Psoas muscle (tissue), 8 donors: ENCODE results near the gene MYL5. TPM values are rescaled to one million over a fixed set of nuclear protein-coding genes. Genes with fewer than 3 reads are reported as not detected.

ENCODE experiments used
- ATAC-seq, 4 donors: fragments of 200-7000 bp; cut with Tn5 transposase; one replicate each; pipeline ENCODE4 v1.9.1; 2020; ENCODE audit warnings: moderate library complexity in 3 of 4, mild to moderate bottlenecking in 2 of 4
- DNase-seq, 2 donors: peaks; one replicate each; pipeline ENCODE4 v3.0.0-alpha.2; 2020
- H3K27ac ChIP-seq: fragments of 200-600 bp; one replicate; pipeline ENCODE4 v1.8.0; 2022
- H3K27me3 ChIP-seq, 3 donors: fragments of 200-600 bp in 1 of 3; one replicate each; pipeline versions ENCODE4 v1.6.1 to v1.8.0; 2013 to 2022; ENCODE audit warnings: low read length in 2 of 3, mild to moderate bottlenecking in 2 of 3, moderate library complexity in 1 of 3; ENCODE audit not compliant: insufficient read depth in 3 of 3
- H3K36me3 ChIP-seq, 2 donors: fragments of 200-600 bp in 1 of 2; one replicate each; pipeline versions ENCODE4 v1.6.1 to v1.8.0; 2013 to 2022; ENCODE audit warnings: low read depth in 1 of 2, mild to moderate bottlenecking in 1 of 2, moderate library complexity in 1 of 2; ENCODE audit not compliant: insufficient read depth in 1 of 2
- H3K4me1 ChIP-seq: fragments of 200-600 bp; one replicate; pipeline ENCODE4 v1.8.0; 2022
- H3K4me3 ChIP-seq: fragments of 200-600 bp; one replicate; pipeline ENCODE4 v1.8.0; 2022; ENCODE audit warnings: mild to moderate bottlenecking
- H3K9me3 ChIP-seq: fragments of 200-600 bp; one replicate; pipeline ENCODE4 v1.8.0; 2022
- WGBS, 3 donors: extraction: QIAGEN DNeasy Blood & Tissue Kit; methylation state at CpG; one replicate each; pipeline versions ENCODE4 v1.1.6 to v1.1.7; 2013; 5-methylcytosine and 5-hydroxymethylcytosine counted together
- intact Hi-C, 2 donors: fragments of 100-400 bp; cut with DNase I; formaldehyde crosslinking; loops; one replicate each; pipeline versions ENCODE4 v1.11.0 to v1.14.2; 2022
- polyA plus RNA-seq, 3 donors: library from polyadenylated mRNA; stranded (reverse); fragments of 200-250 nt; gene quantifications; one replicate each; pipeline ENCODE4 v1.2.3, GENCODE V29; 2013
- total RNA-seq, 4 donors: library from RNA; stranded (reverse); fragmentation: NEBNext Ultra II Directional in 2 of 4; extraction: Animal tissue kit (Norgen Biotek cat#: 25700) in 2 of 4; gene quantifications; one replicate each; pipeline versions ENCODE4 v1.2.1 to v1.2.4, GENCODE V29; 2021 to 2023
- TF ChIP-seq, protein P1 (sequence below): fragments of 200-600 bp; IDR thresholded peaks from one replicate; pipeline ENCODE4 v1.8.0; 2022; ENCODE audit warnings: antibody characterized with exemption
- donor health status: healthy with polysubstance abuse.
- donor health status: DM: no; HTN: no; CAD: no; lungs with moderate emphysema.
- donor health status: Bipolar disorder and iron deficiency.
- donor health status: healthy.
- donor health status: DM: yes; HTN: yes; CAD: no.
- donor health status: DM: no; HTN: no; CAD: no.
- donor health status: DM: no; HTN: no; CAD: no.
- donor health status: DM: yes; HTN: yes; CAD: no.

The MYL5 gene
- total and polyA plus RNA-seq, 7 donors = 2.0 to 11.2 (median 5.4) TPM

DNA sequence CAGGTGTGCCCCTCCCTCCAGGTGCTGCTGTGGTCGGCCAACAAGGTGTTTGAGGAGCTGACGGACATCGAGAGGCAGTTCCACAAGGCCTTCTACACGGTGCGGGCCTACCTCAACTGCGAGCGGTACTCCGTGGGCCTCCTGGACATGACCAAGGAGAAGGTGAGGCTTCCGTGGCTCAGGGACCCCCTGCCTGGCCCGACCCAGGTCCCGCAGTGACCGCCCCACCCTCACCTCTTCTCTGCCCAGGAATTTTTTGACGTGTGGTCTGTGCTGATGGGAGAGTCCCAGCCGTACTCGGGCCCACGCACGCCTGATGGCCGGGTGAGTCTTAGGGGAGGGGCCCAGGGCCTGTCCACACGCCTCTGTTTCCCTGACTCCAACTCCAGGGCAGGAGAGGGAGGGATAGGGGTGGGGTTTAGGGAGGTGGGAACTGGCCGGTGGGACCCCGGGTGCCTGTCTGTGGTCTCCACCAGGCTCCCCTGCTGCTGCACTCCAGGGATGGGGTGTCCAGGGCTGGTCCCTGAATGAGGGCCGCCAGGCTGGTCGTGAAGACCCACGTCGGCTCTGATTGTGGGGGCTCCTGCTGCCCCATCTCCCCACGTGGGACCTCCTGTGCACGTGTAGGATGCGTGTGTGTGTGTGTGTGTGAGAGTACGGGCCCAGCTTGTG lies 20.4 kb upstream of the MYL5 start:
- no peaks in the 10 kb centered on the region for H3K36me3 ChIP-seq
- intact Hi-C loops = no loop called here
- H3K27me3 ChIP-seq = peaks cover 0 to 50% (median 14%) of the 10 kb centered on the region in 3 donors
- no peak for ATAC-seq
- no peaks in the 10 kb centered on the region for H3K4me1 ChIP-seq
- H3K27ac ChIP-seq = no peak overlapping the region
- peak in 1 of 2 donors; percentile 35 for DNase-seq
- H3K4me3 ChIP-seq = no peak overlapping the region
- no peaks in the 10 kb centered on the region for H3K9me3 ChIP-seq
- 84 to 87% (median 86%) methylated on average over 28 to 29 of the region's 29 CpGs for WGBS, 3 donors
- TF ChIP-seq, protein P1, sequence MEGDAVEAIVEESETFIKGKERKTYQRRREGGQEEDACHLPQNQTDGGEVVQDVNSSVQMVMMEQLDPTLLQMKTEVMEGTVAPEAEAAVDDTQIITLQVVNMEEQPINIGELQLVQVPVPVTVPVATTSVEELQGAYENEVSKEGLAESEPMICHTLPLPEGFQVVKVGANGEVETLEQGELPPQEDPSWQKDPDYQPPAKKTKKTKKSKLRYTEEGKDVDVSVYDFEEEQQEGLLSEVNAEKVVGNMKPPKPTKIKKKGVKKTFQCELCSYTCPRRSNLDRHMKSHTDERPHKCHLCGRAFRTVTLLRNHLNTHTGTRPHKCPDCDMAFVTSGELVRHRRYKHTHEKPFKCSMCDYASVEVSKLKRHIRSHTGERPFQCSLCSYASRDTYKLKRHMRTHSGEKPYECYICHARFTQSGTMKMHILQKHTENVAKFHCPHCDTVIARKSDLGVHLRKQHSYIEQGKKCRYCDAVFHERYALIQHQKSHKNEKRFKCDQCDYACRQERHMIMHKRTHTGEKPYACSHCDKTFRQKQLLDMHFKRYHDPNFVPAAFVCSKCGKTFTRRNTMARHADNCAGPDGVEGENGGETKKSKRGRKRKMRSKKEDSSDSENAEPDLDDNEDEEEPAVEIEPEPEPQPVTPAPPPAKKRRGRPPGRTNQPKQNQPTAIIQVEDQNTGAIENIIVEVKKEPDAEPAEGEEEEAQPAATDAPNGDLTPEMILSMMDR = no peak

DNA sequence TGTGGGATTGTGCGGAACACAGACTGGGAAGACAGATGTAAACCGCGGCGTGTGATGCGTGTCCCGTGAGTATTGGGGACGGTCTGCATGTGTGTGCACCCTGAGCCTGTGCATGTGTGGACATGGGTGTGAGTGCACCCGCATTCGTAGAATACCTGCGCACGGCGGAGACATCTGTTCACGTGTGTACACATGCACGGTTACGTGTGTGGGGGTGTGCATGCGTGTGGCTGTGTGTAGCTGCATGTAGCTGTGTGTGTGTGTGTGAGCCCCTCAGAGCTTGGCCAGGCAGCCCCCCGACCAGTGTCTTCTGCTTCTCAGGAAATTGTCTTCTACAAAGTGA lies 19.9 kb upstream of the MYL5 start:
- Histone ChIP-seq H3K9me3 (no peaks in the 10 kb centered on the region), H3K27me3 (peaks cover 0 to 48% (median 11%) of the 10 kb centered on the region in 3 donors), H3K4me3 (no peak overlapping the region), H3K4me1 (no peaks in the 10 kb centered on the region), H3K27ac (no peak overlapping the region), H3K36me3 (no peaks in the 10 kb centered on the region)
- no peak for DNase-seq
- intact Hi-C loops = no loop called here
- no peak for ATAC-seq
- WGBS, 3 donors = 90 to 94% (median 93%) methylated on average over 17 of the region's 17 CpGs
- TF ChIP-seq, protein P1 = no peak

DNA sequence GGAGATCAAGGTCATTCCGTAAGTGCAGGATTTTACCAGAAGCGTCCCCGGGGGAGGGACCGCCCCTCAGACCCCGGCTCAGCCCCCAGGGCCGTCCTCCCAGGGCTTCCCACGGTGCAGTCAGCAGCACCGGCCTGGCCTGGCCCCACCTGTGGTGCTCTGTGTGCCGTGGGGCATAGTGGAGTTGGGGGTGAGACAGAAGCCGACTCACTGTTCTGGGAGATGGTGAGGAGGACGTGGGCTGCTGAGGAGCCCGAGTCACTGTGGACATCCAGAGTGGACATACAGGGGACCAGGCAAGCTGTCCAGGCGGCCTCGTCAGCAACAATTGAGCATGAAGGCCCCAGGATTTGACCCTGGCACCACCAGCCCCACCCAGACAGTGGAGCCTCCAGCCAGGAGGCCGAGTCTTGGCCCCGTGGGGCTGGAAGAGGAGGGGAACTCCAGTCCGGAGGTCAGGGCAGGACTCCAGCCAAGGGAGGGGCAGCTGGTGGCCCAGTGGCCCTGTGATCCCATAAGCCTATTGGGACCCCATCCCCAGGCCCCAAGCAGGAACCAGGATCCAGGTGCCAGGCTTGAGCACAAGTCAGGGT lies 19.4 kb upstream of the MYL5 start:
- ATAC-seq (no peak), DNase-seq (peak in 1 of 2 donors; percentile 22)
- Histone ChIP-seq H3K4me3 (no peak overlapping the region), H3K4me1 (no peaks in the 10 kb centered on the region), H3K27ac (no peak overlapping the region), H3K27me3 (peaks cover 0 to 43% (median 11%) of the 10 kb centered on the region in 3 donors), H3K36me3 (no peaks in the 10 kb centered on the region), H3K9me3 (no peaks in the 10 kb centered on the region)
- WGBS, 3 donors = 47 to 54% (median 53%) methylated on average over 16 to 17 of the region's 17 CpGs
- intact Hi-C loops = no loop called here
- TF ChIP-seq, protein P1 = no peak

DNA sequence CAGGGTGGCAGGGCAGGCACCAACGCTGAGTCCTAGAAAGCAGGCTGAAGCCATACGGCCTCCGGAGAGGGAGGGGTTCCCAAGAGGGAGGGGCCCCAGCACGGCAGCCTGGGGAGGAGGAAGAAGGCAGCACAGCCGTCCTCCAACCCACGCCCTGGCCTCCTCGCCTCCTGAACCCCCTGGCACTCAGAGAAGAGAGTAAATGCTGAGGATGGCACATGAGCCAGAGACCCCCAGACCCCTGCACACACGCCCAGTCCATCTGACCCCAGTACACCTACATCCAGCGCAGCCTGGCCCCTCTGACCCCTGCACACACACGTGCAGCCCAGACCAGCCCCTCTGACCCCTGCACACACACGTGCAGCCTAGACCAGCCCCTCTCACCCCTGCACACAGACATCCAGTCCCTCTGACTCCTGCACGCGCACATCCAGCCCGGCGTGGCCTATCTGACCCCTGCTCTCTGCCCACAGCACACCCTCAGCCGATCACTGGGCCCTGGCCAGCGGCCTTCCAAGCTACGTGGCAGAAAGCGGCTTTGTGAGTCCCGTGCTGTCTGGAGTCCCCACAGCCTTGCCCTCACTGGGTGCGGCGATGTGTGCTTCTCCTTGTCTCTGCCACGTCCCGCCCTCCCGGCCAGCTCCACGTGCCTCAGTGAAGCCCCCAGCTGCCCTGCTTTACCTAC lies 18.7 kb upstream of the MYL5 start:
- 66% methylated on average over 24 to 26 of the region's 26 CpGs for WGBS, 3 donors
- H3K27me3 ChIP-seq = peaks cover 0 to 37% (median 6%) of the 10 kb centered on the region in 3 donors

More for the DNA sequence above, 18.7 kb upstream of the MYL5 start:
- no peak overlapping the region for H3K4me3 ChIP-seq
- no peaks in the 10 kb centered on the region for H3K36me3 ChIP-seq
- H3K4me1 ChIP-seq = no peaks in the 10 kb centered on the region
- ATAC-seq (no peak), DNase-seq (peak in 1 of 2 donors; percentile 35)
- intact Hi-C loops = no loop called here
- TF ChIP-seq, protein P1 = no peak
- no peak overlapping the region for H3K27ac ChIP-seq
- H3K9me3 ChIP-seq = no peaks in the 10 kb centered on the region
